Upper lobe of left lung (tissue), 4 donors: ENCODE data around the gene CAPS.

Experiments used
- CTCF ChIP-seq, 6 experiments: fragments of 450-650 bp in 4 of 6; fragments of 200-600 bp in 2 of 6; sonication (generic) in 2 of 6; IDR thresholded peaks; one replicate each; pipeline ENCODE4 v1.5.1; 2016 to 2019; ENCODE audit warnings: antibody characterized with exemption in 6 of 6
- POLR2A ChIP-seq, 4 donors: fragments of 450-650 bp; IDR thresholded peaks; one replicate each; pipeline ENCODE4 v1.5.1; 2016 to 2017; ENCODE audit warnings: antibody characterized with exemption in 4 of 4, mild to moderate bottlenecking in 2 of 4
- POLR2AphosphoS5 ChIP-seq, 2 donors: sonication (generic); formaldehyde crosslinking; IDR thresholded peaks; one replicate each; pipeline ENCODE4 v1.5.1; 2017; ENCODE audit warnings: antibody characterized with exemption in 2 of 2

GRCh38 chr19:5929625-5930024 is 15.6 kb downstream of the CAPS start:
- TF ChIP-seq CTCF (IDR thresholded peaks at IDR 0.05) (no peak), POLR2AphosphoS5 (IDR thresholded peaks at IDR 0.05) (no peak), POLR2A (IDR thresholded peaks at IDR 0.05) (no peak)
